ENCODE measurements around the gene DNAH8. TPM values are rescaled to one million over a fixed set of nuclear protein-coding genes. Genes with fewer than 3 reads are reported as not detected.
A peak's percentile ranks its signal among the peaks of the same experiment; 100 is the strongest.

The DNAH8 gene
- polyA plus RNA-seq, 3 donors: 0.28 to 0.47 (median 0.39) TPM

DNA sequence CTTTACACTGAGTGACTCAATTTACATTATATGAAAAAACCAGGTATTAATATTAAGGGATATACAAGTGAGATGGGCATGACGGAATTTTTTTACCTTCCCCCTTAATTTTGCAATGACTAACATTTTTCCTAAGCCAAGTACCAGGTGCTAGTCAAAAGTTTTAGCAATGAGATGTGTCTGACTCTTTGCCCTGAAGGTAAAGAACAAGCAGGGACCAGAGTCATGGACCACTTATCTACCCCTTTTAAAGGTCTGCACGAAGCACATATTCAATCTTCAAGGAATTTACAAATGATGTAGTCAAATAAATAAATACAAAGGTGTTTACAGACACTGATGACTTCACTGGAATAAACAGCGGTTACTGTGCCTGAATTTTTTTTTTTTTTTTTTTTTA lies 13.6 kb upstream of the DNAH8 start:
- DNase-seq (ENCODE audit: low read depth in 3 of 3, low spot score in 2 of 3): no peak

DNA sequence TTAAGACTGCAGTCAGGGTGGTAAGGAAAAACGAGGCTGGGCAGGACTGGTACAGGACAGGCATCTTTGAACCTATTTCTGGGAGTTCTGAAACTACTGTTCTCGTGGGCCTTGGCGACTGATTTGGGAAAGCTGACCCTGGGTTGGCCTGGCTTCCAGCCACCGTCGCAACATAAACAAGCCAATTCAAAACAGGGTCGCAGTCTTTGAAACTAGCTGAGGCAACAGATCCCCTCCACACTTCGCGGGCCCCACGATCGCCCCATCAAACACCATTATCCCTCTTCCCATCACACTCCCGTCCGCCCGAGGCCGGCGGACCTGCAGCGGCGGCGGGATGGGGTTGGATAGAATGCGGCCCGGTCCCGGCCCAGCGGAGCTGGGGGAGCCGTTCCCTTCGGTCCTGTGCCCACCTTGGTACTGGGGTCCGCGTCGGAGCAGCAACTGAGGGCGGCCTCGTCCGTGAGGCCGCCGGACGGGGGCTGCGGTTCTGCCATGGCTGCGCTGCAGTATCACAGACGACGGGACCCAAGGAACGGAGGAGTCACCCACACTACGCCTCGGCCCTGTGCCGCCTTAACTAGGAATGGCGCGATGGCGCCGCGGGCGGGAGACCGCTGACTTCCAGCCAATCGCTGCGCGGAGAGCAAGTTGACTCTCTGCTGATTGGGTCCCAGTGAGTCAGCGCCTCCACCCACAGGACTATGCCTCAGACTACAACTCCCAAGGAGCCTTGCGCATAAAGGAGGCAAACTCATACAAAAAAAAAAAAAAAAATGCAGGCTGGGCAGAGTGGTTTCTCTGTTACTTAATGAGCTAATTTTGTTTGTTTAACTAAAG lies 12.3 kb upstream of the DNAH8 start, which contains the start of gene GLO1:
TSS of gene GLO1 (minus strand) at position 588 of the 840 bp plus-strand sequence. CDS start at position 497, 91 bp downstream.
- DNase-seq (ENCODE audit: low read depth in 3 of 3, low spot score in 2 of 3): peak; percentile 93 to 96 (median 94)

DNA sequence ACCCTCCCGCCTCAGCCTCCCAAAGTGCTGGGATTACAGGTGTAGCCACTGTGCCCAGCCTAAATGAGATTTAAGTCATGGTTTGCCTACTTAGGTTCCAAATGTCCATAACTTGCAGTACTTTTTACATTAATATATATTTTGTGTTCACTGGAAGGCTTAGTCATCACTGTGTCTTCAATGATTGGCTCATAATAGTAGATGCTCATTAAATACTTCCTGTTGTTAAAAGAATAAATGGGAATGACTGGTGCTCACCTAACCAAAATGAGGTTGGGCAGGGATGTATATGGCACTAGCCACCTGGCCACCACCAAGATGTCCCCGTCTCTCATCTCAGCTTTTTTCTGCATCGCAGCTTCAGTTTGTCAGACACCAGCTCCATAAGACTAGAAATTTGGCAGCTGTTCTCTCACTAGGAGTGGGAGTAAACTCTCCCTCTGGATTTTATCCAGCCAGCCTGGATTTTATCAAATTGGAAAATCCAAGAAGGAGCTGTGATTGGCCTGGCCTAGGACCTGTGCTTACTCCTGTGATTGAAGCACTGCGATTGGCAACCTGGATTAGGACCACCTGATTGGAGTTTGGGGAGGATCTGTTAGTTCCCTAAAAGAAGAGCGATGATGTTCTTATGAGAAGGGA lies 11.0 kb upstream of the DNAH8 start:
- DNase-seq (ENCODE audit: low read depth in 3 of 3, low spot score in 2 of 3): no peak

DNA sequence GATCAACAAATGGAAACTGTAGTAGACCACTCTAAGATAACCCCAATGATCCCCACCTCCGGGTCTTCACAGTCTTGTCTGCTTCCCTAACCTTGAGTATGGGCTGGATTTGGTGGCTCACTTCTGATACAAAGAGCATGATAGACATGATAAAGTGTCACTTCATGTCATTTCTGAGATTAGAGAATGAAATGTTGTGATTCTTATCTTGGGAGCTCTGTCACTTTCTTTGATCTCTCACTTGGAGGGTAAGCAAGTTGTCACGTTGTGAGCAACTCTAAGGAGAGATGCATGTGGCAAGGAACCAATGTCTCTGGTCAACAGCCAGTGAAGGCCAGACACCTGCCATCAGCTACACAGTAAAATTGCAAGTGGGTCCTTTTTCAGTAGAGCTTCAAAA lies 9.2 kb upstream of the DNAH8 start:
- no peak for DNase-seq (ENCODE audit: low read depth in 3 of 3, low spot score in 2 of 3)

DNA sequence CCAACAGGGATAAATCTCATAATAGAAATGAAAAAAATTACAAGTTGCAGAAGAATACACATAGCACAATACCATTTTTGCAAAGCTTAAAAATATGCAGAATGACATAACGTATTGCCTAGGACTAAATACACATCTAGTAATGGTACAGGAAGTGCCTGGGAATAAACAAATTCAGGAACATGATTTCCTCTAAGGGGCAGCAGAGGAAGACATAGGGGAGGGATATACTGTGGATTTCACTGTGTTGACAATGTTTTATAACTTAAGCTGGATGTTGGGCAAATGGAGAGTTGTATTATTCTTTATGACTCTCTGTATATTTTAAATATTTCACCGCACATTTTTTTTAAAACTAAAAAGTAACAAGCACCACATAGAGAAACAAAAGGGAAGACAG lies 6.6 kb upstream of the DNAH8 start:
- no peak for DNase-seq (ENCODE audit: low read depth in 3 of 3, low spot score in 2 of 3)

DNA sequence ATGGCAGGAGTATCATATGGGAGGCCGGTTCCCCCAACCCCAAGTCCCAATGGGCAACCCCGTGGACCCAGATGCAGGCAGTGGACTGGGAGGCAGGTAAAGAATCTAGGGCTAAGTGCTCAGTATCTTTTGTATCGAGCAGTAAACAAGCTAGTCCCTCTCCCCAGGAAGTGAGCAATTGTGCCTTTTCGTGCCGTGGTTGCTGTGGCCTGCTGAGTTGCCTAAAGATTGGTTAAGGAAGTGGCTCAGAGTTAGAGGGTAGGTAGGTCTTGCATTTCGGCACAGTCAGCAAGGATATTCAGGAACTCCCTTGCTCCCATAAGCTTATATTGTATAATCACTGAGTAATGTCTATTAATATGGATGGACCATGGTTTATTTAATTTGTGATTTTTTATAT lies 1.3 kb upstream of the DNAH8 start:
- no peak for DNase-seq (ENCODE audit: low read depth in 3 of 3, low spot score in 2 of 3)

DNA sequence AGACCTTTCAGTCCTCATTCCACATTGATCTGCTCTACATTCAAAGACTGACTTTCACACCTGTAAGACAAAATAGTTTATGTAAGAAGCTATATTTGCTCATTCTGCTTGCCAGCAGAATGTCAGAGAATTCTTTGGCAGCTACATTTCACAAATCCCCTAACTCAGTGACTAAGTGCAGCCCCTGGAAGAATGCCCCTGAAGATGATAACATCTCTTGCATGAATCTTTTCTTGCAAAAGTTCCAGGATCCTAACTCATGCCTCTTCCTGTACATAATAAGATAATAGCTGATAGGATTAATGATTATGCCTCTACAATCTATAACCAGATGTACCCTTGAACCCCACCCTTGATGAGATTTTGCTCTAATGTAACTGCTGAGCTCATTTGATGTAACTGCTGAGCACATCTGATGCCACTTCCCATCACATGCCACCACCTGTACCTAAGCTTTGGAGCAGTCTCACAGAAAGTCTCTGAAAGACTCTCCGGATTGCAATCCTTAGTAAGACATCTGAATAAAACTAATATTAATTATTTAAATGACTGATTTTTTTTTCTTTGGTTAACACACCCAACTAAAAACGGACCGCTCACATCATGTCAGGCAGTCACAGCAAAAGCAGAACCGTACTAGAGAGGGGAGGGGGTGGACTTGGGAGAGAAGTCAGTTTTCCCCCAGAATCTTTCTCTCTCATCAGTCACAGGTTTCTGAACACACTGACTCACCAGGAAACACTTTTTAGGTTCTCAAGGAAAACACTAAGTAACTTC lies 684 bp upstream of the DNAH8 start:
- DNase-seq (ENCODE audit: low read depth in 3 of 3, low spot score in 2 of 3): no peak

DNA sequence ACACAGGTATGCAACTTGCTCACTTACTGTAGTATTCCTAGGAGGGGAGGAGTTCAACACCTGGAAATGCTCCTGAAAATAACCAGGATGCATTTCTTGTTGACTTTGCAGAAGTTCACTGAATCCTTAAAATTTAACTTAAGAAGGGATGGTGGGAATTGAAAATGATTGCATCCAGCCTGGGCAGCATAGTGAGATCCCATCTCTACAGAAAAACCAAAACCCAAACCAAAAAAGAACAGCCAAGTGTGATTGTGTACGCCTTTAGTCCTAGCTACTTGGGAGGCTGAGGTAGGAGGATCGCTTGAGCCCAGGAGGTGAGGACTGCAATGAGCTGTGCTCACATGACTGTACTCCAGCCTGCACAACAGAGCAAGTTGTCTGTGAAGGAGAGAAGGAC lies 1.7 kb downstream of the DNAH8 start:
- DNase-seq (ENCODE audit: low read depth in 3 of 3, low spot score in 2 of 3): no peak

DNA sequence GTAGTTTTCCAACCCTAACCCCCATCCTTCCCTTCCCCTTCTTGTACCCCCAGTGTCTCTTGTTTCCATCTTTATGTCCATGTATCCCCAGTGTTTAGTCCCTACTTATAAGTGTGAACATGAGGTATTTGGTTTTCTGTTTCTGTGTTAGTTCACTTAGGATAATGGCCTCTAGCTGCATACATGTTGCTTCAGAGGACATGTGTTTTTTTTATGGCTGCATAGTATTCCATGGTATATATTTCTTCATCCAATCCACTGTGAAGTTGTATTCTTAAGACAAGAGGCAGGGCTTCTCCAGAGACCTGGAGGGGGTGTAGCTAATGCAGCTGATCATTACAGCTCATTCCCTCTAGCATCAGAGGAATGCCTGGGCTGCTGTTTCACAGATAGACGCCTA lies 4.2 kb downstream of the DNAH8 start:
- no peak for DNase-seq (ENCODE audit: low read depth in 3 of 3, low spot score in 2 of 3)

DNA sequence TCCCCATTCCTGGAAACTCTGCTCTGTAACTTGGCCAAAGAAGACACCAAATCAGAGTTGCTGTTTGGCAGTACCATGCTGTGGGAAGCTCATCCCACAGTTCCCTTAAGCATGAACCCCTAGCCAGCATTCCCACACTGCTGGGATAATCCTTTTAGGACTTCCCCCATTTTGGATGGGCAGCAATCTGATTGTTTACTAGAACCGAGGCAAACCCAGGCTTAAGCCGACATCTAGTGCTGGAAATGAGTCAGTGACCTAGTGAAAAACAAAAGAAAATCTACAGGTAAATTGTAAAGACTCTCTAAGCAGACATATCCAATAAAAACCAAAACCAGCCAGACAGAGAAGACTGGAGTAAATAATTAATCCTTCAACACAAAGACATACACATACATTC lies 5.2 kb downstream of the DNAH8 start:
- no peak for DNase-seq (ENCODE audit: low read depth in 3 of 3, low spot score in 2 of 3)

DNA sequence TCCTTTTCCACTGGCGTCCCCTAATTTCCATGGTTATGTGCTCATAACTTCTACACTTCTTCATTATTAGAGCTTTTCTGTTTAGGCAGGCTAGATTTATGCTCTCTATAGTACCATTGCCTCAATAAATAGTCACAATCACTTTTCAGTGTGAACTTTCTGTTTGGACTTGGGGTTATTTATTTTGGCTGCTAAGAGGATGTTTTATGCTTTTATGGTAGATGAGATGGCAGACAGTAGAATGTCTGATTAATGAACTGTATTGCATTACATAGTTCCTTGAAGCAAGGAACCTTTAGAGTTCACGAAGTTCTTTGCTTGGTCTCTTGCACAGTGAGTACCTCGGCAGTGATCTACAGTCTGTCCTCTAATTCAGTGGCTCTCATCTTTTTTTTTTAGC lies 6.9 kb downstream of the DNAH8 start:
- no peak for DNase-seq (ENCODE audit: low read depth in 3 of 3, low spot score in 2 of 3)

DNA sequence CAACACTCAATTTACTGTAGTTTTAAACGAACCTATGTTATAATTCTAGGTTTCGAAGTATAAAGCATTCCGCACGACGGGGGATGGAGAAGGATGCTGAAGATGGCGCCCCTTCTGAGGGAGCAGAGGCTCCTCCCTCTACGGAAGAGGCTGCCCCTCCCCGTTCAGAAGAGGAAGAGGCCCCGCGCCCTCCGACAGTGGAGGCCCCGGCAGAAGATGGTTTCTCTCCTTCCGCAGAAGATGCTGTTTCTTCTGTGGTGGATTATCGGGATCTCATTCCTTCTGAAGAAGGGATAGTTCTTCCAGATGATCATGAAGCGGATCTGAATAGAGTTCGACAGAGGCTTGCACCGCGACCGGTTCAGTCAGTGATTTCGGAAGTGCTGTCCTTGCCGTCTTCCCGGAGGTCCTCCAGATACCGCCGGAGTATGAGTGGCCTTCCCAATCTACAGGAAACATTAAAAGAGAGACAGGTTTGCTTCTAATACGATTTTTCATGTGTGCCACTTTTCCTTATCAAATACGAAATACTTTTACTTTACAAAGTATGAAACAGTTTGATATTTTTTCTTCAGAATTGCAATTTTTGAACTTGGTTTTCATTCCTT lies 7.7 kb downstream of the DNAH8 start:
- no peak for DNase-seq (ENCODE audit: low read depth in 3 of 3, low spot score in 2 of 3)

DNA sequence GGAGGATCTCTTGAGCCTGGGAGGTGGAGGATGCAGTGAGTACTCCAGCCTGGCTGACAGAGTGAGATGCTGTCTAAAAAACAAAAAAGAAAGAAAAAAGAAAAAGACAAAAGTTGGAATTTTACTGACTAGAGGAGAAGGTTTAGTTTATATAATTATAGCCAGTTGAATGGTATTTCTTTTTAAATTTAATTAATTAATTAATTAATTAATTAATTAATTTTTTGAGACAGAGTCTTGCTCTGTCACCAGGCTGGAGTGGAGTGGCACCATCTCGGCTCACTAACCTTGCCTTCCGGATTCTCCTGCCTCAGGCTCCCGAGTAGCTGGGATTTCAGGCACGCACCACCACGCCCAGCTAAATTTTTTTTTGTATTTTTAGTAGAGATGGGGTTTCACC lies 8.7 kb downstream of the DNAH8 start:
- no peak for DNase-seq (ENCODE audit: low read depth in 3 of 3, low spot score in 2 of 3)

DNA sequence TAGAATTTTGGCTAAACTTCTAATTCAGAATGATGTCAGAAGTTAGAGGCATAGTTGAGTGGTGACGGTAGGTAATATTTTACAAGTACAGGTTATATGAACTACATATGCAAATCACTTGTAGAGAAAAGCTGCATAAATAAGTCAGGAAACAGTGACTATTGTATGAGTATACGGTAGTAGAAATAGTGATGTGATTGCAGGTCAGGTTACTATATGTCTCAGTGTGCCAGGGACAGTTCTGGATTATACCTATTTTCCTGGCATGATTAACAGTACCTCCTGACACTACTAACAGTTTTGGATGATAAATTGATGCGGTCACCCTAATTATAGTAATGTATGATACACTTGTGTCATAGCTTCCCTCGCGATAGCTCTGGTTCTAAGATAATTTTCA lies 9.2 kb downstream of the DNAH8 start:
- no peak for DNase-seq (ENCODE audit: low read depth in 3 of 3, low spot score in 2 of 3)

DNA sequence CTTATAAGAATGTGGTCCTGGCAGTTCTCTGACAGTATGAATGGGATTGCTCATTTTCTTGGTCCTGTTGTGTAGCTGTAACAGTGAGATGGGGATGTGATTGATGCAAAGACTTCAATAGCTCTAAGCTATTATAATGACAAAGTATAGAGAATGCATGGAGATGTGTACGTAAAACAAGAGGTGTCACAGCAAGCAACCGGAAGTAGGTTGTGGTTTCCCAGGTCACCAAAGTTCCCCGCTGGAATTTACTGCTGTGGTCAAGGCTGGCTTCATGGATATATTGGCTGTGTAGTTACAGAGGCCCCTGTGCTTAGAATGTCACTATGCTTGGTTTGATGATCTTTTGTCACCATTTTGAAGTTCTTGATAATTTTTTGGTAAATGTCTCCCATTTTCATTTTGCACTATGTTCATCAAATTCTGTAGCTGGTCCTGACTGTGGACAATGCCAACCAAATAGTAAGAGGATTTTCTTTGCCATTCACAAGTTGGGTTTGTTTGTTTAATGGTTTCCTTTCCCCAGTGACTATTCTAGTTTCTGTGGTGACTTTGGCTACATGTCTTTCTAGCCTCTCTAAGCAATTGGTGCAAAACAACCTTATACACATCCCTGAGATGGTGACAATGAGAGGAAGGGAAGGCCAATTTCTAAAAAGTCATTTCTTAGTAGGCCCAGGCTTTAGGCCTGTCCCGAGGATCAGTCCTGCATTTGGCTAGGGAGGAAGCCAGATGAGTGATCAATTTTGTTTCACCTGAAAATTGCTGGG lies 10.5 kb downstream of the DNAH8 start:
- no peak for DNase-seq (ENCODE audit: low read depth in 3 of 3, low spot score in 2 of 3)

DNA sequence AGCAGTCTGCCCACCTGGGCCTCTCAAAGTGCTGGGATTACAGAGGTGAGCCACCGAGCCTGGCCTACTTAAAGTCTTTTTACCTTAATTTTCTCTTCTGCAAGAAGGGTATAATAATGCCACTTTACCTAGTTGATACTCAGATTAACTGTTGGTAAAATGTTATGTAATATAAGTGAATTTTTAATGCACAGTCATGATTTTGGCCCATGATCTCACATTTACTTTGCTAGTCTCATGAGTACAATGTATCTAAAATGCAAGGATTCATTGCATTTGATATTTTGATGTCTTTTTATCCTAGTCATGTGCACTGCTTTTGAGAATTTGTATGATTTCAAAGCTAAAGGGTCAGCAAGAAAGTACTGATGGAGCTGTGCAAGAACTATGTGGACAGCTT lies 13.1 kb downstream of the DNAH8 start:
- no peak for DNase-seq (ENCODE audit: low read depth in 3 of 3, low spot score in 2 of 3)

DNA sequence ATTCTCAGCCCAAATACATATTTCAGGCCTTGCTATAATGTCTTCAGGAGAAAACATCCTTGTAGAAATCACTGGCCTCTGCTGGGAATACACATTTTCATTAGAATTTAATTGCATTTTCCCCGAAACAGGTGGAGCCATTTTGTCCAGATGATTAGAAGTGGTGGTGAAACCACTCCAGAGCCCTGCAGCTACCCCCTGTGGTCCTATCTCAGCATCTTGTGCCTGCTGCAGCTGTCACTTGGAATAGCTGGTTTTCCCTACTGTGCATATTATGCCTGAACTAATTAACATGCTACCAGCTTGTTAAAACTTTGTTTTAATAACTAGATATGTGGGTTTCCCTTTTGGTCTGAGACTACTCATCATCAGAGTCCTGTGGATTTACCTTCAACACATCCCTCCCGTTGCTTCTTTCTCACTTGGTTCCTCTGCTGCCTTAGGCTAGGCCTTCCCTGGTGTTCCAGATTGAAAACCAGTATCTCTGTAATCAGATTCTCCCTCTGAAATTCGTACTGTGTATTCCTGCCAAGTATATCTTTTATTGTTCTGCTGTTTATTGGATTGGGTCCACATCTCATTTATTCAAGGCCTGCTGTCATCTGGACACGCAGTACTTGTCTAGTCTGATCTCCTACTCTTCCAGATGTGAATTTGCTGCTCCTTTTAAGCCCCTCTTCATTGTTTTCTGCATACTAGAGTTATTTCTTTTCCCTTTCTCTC lies 15.2 kb downstream of the DNAH8 start:
- DNase-seq (ENCODE audit: low read depth in 3 of 3, low spot score in 2 of 3): no peak

DNA sequence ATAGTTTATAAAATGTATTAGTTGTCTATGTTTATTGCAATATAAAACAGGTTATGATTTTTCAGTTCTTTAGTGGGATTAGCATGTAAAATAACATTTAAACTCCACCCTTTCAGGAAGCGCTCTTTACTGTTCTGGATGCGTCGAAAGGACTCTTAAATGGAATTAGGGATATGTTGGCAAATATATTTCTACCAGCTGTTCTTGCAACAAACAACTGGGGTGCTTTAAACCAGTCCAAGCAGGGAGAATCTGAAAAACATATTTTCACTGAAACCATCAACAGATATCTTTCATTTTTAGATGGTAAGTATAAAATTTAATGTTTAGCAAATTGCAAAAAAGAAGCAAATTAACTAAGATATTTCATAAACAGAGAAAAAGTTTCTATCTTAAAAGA lies 21.8 kb downstream of the DNAH8 start:
- DNase-seq (ENCODE audit: low read depth in 3 of 3, low spot score in 2 of 3): no peak

DNA sequence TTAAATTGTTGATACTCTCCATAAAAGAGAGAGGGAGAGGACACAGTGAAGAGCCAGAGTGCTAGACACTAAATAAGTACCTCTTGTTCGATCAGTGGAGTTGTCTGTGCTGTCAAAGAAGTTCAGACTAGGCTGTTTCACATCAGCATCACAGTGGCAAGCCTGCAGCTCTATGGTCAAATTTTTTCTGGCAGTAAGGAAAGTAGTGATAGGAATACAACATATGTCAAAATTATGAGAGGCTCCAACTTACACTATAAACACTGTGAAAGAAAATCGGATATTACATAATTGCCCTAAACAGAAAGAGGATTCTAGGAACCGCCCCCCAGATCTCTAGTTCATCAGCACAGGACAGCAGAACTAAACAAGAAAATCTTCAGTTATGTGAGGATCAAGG lies 23.1 kb downstream of the DNAH8 start:
- no peak for DNase-seq (ENCODE audit: low read depth in 3 of 3, low spot score in 2 of 3)

DNA sequence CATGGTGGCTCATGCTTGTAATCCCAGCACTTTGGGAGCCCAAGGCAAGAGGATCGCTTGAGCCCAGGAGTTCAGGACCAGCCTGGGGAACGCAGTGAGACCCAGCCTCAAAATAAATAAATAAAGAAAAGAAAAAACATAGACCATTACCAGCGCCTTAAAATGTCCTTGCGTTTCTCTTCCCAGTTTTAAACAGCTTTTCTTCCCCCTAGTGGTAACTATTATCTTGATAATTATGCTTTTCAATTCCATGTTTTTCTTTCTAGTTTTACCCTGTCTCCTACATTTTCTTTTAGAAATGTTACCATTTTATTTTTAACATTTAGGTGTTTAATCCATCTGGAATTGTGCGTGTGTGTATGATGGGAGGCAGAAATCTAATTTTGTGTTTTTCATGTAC lies 24.4 kb downstream of the DNAH8 start:
- DNase-seq (ENCODE audit: low read depth in 3 of 3, low spot score in 2 of 3): no peak

Data from right renal cortex interstitium (tissue), 3 donors.